HG03520 (cell line): Measurements from ENCODE around the gene ZACN.
A peak's percentile ranks its signal among the peaks of the same experiment; 100 is the strongest.

Source experiments
- ATAC-seq: cut with Tn5 transposase; IDR thresholded peaks from one replicate; pipeline ENCODE4 v1.9.1; 2021; ENCODE audit warnings: mild to moderate bottlenecking, moderate library complexity; ENCODE audit not compliant: unreplicated experiment

ZACN gene

DNA sequence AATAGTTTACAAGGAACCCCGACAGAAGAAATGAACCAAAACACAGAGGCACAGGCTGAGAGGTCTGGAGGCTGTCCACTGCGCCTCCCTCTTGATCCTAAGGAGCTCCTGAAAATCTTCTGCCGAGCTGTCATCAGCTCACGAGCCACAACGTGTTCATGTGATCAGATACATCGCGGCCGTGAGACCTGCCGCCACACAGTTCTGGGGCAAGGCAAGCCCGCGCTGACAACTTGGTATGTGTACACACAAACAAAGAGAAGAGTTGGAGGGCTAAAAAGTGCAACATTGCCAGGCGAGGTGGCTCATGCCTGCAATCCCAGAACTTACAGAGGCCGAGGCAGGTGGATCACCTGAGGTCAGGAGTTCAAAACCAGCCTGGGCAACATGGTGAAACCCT, 17.0 kb downstream of the ZACN start:
- no peak for ATAC-seq

DNA sequence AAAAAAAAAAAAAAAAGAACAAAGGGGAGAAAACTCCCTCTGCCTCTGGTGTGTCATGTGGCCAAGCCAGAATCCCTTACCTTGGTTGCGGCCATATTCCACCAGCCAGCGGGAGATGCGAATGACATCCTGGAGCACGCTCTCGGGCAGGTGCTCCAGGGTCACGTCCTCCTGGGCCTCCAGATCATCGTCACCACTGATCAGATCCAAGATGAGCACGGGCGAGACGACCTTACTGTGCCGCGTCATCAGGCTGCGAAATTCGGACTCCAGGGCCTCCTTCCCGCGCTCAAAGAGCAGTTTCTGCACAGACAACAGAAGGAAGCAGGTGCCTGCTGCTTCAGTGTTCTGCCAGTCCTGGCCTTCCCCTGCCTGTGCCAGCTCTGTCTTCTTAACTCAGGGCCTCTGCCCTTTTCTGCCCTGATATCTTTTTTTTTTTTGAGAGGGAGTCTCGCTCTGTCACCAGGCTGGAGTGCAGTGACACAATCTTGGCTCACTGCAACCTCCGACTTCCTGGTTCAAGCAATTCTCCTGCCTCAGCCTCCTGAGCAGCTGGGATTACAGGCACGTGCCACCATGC, 18.8 kb downstream of the ZACN start:
- no peak for ATAC-seq

DNA sequence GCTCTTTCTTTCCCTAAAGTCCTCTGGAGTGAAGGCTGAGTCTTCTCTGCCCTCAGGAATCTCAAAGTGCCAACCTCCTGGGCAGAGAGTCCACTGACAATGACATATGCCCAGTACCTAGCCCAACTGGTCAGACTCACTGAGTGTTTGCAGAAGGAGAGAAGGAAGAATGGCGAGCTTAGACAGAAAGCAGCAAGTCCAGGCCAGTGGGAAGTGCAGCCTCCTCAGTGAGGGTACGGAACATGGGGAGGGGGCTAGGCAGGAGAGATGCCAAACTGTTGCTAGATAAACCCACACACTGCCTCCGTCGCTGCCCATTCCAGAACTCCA, 23.9 kb downstream of the ZACN start:
- ATAC-seq: no peak

DNA sequence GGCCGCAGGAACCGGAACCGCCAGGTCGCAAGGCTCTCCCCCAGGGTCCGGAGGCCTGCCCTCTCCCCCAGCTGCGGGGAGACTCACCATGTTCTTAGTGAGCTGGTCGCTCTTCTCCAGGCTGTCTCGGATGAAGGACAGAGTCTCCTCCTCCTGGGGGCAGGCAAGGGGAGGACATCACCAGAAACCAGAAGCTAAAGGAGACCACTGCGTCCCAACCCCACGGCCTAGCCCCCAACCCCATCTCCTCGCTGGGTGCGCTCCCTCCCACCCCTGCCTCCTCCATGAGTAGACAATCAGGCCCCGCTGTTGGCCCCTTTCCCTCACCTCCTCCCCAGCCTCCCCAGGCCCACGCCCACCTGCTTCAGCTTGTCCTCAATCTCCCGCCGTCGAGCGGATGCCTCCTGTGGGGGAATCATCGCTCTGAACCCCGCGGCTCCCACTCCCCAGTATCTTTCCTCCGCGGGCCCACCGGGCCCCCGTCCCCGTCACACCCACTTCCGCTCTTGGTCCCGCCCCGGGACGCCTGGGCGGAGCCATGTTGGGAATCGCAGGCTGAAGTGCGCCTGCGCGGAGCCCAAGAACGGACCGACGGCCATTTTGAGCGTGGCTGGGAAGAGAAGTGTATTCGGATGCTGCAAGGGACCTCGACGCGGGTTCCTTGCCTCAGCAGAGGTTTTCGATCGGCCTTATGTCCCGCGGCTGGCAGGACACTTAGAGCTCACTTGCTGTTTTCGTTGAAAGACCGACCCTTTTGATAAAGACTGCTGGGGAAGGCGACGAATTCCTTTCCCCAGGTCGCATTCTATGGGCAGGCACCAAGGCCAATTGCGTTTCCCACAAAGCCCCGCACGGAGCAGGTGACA, 24.5 kb downstream of the ZACN start, which contains the start of gene EXOC7:
Gene EXOC7, minus strand, starts transcription at position 514 of the 866 bp plus-strand sequence. Its CDS starts 95 bp downstream, at position 419.
- ATAC-seq: peak; percentile 82

DNA sequence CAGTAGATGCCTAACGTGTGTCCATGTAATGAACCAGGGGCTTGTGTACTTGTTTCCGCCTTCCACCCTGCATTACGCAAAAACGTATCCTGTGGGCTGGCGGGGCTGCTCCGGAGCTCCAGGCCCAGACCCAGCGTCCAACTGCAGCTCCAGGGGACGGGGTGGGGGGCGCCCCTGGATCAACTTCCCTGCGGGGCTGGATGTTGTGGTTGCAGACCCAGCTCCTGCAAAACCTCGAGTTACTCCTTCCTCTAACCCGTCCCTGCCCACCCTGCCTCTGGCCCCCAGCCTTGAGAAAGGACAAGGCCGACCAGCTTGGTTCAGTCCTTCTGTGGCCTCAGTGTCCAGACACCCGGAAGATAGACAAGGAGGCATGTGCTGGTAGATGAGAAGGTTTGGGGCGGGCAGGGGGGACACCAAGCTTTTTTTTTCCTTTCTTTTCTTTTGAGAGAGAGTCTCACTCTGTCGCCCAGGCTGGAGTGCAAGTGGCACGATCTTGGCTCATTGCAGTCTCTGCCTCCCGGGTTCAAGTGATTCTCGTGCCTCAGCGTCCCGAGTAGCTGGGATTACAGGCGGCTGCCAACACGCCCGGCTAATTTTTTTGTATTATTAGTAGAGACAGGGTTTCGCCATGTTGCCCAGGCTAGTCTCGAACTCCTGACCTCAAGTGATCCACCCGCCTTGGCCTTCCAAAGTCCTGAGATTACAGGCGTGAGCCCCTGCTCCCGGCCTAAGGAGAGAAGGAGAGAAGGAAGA, 25.3 kb downstream of the ZACN start:
- ATAC-seq: no peak

DNA sequence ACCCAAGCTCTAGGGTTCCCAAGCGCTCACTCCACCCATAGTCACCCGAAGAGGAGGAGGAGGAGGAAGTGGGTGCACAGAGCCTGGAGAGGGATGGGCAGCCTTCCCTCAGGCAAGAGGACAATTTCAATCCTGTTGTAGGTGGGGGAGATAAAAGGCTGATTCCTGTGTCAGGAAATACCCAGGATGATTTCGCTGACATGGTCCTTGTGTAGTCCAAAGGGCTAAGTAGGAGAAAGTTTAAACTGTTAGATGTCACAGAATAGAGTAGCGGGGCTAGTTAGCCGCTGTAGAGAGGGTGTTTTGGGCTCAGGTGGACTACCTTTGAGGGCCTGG, 25.9 kb downstream of the ZACN start:
- no peak for ATAC-seq

DNA sequence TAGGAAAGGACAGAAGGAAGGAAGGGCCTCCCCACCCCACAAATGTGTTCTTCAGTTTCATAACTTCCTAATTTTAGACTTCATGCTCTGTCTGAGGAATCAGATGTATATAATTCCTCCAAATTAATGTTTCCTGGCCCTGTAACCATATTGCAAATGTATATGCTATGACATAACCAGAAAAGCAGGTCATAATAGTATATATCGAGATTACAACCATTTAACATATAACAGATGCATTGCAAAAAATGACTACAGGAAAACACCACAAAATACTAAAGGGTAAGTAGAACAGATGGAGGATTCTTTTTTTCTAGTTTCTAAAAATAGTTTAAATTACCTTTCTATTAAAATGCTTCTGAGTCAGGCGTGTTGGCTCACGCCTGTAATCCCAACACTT, 27.7 kb downstream of the ZACN start:
- ATAC-seq: no peak

- no peak for ATAC-seq
Observed at GRCh38 chr17:76107509-76107908, 28.5 kb downstream of the ZACN start.

GRCh38 chr17:76111956-76112355, 33.0 kb downstream of the ZACN start:
- no peak for ATAC-seq

- ATAC-seq: no peak
Observed at GRCh38 chr17:76115138-76115754, 36.3 kb downstream of the ZACN start.

- no peak for ATAC-seq
Observed at GRCh38 chr17:76119409-76120371, 40.7 kb downstream of the ZACN start.

GRCh38 chr17:76120658-76121008, 41.7 kb downstream of the ZACN start:
- no peak for ATAC-seq

GRCh38 chr17:76121932-76122430, 43.0 kb downstream of the ZACN start:
- ATAC-seq: no peak

GRCh38 chr17:76122431-76123190, 43.6 kb downstream of the ZACN start:
- no peak for ATAC-seq

GRCh38 chr17:76123191-76123499, 44.2 kb downstream of the ZACN start:
- ATAC-seq: no peak

DNA sequence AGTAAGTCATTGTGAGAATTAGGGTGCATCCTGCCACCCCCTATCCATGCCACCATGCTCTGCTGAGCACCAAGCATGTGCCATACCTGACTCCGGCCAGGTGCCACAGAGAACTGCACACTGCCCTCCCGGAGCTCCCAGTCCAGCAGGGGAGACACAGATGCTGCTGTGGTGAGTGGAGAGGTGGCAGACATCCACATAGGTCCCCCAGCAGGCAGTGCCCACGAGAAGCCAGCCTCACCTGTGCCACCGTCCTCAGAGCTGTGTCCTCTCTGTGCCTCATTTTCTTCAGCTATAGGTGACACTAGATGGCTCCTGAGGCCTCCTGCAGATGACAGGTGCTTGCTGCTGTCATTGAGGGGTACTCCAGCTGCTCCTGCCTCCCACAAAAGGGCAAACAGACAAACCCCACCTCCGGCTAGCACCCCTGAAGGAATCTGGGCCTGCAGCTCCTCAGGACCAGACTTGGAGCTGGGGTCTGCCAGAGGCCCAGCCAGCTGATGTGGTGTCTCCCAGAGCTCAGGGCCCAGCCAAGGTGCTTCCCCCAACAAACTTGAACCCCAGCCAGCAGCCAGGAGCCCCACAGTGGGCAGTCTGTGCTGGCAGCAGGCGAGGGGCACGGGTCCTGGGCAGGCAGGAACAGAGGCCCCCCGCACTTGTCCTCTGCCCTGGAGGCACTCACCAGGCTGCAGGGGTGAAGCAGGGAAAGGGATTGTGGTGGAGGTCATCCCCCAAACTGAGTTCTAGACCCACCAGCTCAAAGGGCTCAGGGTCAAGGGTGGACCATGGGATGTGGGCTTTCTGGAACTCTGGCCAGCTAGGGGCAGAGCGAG, 45.0 kb downstream of the ZACN start:
- ATAC-seq: no peak

GRCh38 chr17:76124582-76125390, 45.8 kb downstream of the ZACN start:
- ATAC-seq: no peak

GRCh38 chr17:76125391-76125675, 46.4 kb downstream of the ZACN start:
- no peak for ATAC-seq
